Uterus (tissue), 4 donors: Measurements from ENCODE around the gene STIP1. TPM values are rescaled to one million over a fixed set of nuclear protein-coding genes. Genes with fewer than 3 reads are reported as not detected.

Experiments used
- DNase-seq, 2 donors: peaks; one replicate each; pipeline ENCODE4 v3.0.0-alpha.2; 2019 to 2020
- H3K27ac ChIP-seq, 2 donors: fragments of 200-600 bp; sonication (generic); 1 replicate in 1 of 2; 2 replicates in 1 of 2; pipeline ENCODE4 v1.5.1; 2016 to 2018
- H3K27me3 ChIP-seq, 2 donors: fragments of 200-600 bp; sonication (generic); one replicate each; pipeline ENCODE4 v1.5.1; 2018 to 2019; ENCODE audit warnings: control low read depth in 1 of 2
- H3K36me3 ChIP-seq, 2 donors: fragments of 200-600 bp; sonication (generic); one replicate each; pipeline ENCODE4 v1.5.1; 2019; ENCODE audit warnings: control low read depth in 1 of 2
- H3K4me1 ChIP-seq, 2 donors: fragments of 200-600 bp; sonication (generic); one replicate each; pipeline ENCODE4 v1.5.1; 2018 to 2019; ENCODE audit warnings: control low read depth in 1 of 2
- H3K4me3 ChIP-seq, 2 donors: fragments of 200-600 bp; sonication (generic); 1 replicate in 1 of 2; 2 replicates in 1 of 2; pipeline ENCODE4 v1.5.1; 2018 to 2019; ENCODE audit warnings: mild to moderate bottlenecking in 1 of 2
- H3K9me3 ChIP-seq, 2 donors: fragments of 200-600 bp; sonication (generic); one replicate each; pipeline ENCODE4 v1.5.1; 2019; ENCODE audit warnings: control low read depth in 1 of 2
- CTCF ChIP-seq, 4 experiments: fragments of 200-600 bp in 2 of 4; fragments of 450-650 bp in 2 of 4; sonication (generic) in 2 of 4; IDR thresholded peaks; one replicate each; pipeline ENCODE4 v1.5.1; 2016 to 2019; ENCODE audit warnings: antibody characterized with exemption in 4 of 4, mild to moderate bottlenecking in 2 of 4, moderate library complexity in 1 of 4
- POLR2A ChIP-seq, 2 donors: fragments of 450-650 bp; IDR thresholded peaks; one replicate each; pipeline ENCODE4 v1.6.1; 2016; ENCODE audit warnings: antibody characterized with exemption in 2 of 2, mild to moderate bottlenecking in 1 of 2, moderate library complexity in 1 of 2
- intact Hi-C: fragments of 100-400 bp; cut with DNase I; formaldehyde crosslinking; loops from one replicate; pipeline ENCODE4 v1.15.1; 2023; ENCODE audit warnings: low total_unique reads
- total RNA-seq, 4 donors: library from RNA; depleted of rRNA in 3 of 4; stranded (reverse); fragments of >200 nt in 3 of 4; gene quantifications; one replicate each; pipeline versions ENCODE4 v1.1.0 to v1.2.4, GENCODE V29; 2014 to 2023
- donor health status: DM: yes; HTN: yes; CAD: no.

STIP1 gene
- total RNA-seq, 4 donors from 2014 or later, result 20.9 to 101 (median 83.8) TPM

DNA sequence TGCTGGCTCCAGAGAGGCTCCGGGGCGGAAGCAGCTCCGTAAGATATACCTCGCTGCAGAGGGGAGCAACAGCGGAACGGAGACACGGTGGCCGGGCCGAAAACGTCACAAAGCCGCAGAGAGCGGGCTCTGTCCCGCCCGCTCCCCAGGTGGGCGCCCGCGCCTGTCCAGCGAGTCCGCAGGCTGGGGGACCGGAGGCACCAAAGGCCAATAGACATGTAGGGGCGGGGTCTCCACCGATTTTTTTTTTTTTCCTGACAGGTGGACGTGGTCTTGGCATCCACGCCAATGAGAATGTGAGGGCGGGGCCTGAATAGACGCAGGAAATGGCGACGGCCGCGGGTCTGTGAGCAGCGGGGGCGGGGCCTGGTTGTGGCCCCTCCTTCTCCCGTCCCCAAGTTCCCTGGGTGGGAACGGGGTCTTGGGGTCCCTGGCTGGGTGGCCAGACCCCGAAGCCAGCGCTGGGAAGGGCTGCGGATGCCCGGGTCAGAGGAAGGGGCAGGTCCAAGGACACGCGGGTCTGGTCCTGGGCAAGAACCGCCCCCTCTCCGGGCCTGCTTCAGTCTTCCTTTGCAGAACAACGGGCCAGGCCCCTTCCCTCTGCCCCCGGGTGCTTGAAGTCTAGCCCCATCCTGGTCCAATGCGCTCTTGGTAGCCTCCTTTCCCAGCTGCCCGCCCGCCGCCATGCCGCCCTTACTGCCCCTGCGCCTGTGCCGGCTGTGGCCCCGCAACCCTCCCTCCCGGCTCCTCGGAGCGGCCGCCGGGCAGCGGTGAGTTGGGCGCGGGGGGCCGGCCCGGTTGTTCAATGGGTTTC lies 44.4 kb downstream of the STIP1 start, which contains the start of gene DNAJC4:
TSS of gene DNAJC4 (plus strand) at position 378 of the 814 bp plus-strand sequence. CDS start at position 685, 307 bp downstream.
- peak; percentile 91 to 95 for DNase-seq
- Histone ChIP-seq H3K36me3 (no peaks in the 10 kb centered on the region), H3K9me3 (no peaks in the 10 kb centered on the region), H3K4me3 (peak within 1 kb of the TSS; percentile 54 to 79), H3K27ac (peak within 1 kb of the TSS; percentile 90 to 96), H3K27me3 (no peaks in the 10 kb centered on the region), H3K4me1 (peaks cover 4 to 28% of the 10 kb centered on the region in 2 donors)
- TF ChIP-seq POLR2A (IDR thresholded peaks at IDR 0.05), result peak in 1 of 2 donors; percentile 67
- no peak for TF ChIP-seq CTCF (IDR thresholded peaks at IDR 0.05)
- intact Hi-C loops, result no loop called here

DNA sequence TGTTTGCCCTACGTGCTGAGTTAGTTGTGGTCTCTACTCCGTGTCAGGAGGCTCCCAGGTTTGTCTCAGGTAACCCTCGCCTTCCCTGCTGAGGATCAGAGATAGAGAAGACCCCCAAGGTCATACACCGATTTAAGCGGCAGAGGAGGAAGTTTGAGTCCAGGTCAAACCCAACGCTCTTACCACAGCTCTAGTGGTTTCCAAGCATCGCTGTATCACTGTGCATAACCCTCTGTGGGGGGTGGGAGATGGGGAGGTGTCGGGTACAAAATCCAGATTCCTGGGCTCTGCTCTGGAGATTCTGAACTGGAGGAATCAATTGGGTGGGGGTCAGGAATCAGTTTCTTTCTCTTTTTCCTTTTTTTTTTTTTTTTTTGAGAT lies 45.0 kb downstream of the STIP1 start:
- no peaks in the 10 kb centered on the region for H3K9me3 ChIP-seq
- TF ChIP-seq CTCF (IDR thresholded peaks at IDR 0.05) (no peak), POLR2A (IDR thresholded peaks at IDR 0.05) (no peak)
- H3K27ac ChIP-seq, result peak overlapping the region; percentile 90 to 96
- DNase-seq, result peak in 1 of 2 donors; percentile 23
- peak overlapping the region; percentile 54 to 79 for H3K4me3 ChIP-seq
- intact Hi-C loops, result no loop called here
- no peaks in the 10 kb centered on the region for H3K27me3 ChIP-seq
- peaks cover 4 to 23% of the 10 kb centered on the region in 2 donors for H3K4me1 ChIP-seq
- no peaks in the 10 kb centered on the region for H3K36me3 ChIP-seq

GRCh38 chr11:64231546-64231945 lies 45.6 kb downstream of the STIP1 start:
- peak in 1 of 2 donors; percentile 19 for DNase-seq
- Histone ChIP-seq H3K27ac (peak overlapping the region in 1 of 2 donors; percentile 96), H3K9me3 (no peaks in the 10 kb centered on the region), H3K36me3 (no peaks in the 10 kb centered on the region), H3K4me3 (no peak overlapping the region), H3K4me1 (peaks cover 4 to 22% of the 10 kb centered on the region in 2 donors), H3K27me3 (no peaks in the 10 kb centered on the region)
- no peak for TF ChIP-seq CTCF (IDR thresholded peaks at IDR 0.05)
- TF ChIP-seq POLR2A (IDR thresholded peaks at IDR 0.05), result no peak
- intact Hi-C loops, result no loop called here

DNA sequence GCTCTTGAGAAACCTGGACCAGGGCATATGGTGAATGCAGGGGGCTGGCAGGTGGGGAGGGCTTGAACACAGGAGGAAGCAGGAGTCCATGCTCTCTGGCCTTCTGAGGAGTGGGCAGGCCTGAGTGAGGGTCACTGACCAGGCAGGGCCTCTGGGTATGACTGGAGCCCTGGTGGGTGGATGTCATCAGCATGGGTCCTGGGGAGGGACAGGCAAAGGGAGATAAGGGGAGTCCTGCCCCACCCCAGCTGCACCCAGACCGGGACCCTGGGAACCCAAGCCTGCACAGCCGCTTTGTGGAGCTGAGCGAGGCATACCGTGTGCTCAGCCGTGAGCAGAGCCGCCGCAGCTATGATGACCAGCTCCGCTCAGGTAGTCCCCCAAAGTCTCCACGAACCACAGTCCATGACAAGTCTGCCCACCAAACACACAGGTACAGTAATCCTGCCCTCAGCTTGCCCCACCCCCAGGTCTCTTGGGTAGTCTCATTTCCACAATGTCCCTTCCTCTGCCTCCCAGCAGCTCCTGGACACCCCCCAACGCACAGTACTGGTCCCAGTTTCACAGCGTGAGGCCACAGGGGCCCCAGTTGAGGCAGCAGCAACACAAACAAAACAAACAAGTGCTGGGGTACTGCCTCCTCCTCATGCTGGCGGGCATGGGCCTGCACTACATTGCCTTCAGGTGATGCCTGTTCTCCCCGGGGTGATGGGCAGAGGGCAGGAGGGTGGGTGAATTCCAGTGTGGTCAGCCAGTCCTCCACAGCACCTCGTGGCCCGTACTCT lies 46.4 kb downstream of the STIP1 start:
- no peaks in the 10 kb centered on the region for H3K27me3 ChIP-seq
- no peak overlapping the region for H3K27ac ChIP-seq
- intact Hi-C loops, result no loop called here
- no peak overlapping the region for H3K4me3 ChIP-seq
- peak in 1 of 2 donors; percentile 21 for DNase-seq
- no peak for TF ChIP-seq CTCF (IDR thresholded peaks at IDR 0.05)
- TF ChIP-seq POLR2A (IDR thresholded peaks at IDR 0.05), result no peak
- no peaks in the 10 kb centered on the region for H3K36me3 ChIP-seq
- H3K9me3 ChIP-seq, result no peaks in the 10 kb centered on the region
- H3K4me1 ChIP-seq, result peaks cover 4 to 14% of the 10 kb centered on the region in 2 donors

DNA sequence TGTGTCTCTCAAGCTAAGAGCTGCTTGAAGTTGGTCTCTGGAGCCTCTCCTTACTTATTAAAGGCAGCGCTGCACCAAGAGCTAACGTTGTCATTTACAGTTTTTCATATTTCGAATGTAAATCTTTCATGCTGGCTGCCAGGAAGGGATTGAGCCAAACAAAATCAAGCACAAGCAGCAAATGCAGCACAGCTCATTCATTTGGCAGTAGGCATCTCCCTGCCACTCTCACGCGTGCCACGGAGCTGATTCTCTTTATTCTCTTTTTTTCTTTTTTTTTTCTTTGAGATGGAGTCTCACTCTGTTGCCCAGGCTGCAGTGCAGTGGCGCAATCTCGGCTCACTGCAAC lies 47.0 kb downstream of the STIP1 start:
- H3K9me3 ChIP-seq, result no peaks in the 10 kb centered on the region
- TF ChIP-seq POLR2A (IDR thresholded peaks at IDR 0.05) (no peak), CTCF (IDR thresholded peaks at IDR 0.05) (no peak)
- no peaks in the 10 kb centered on the region for H3K36me3 ChIP-seq
- no peak for DNase-seq
- intact Hi-C loops, result no loop called here
- no peak overlapping the region for H3K4me3 ChIP-seq
- H3K27me3 ChIP-seq, result no peaks in the 10 kb centered on the region
- peaks cover 4 to 14% of the 10 kb centered on the region in 2 donors for H3K4me1 ChIP-seq
- no peak overlapping the region for H3K27ac ChIP-seq
